HEK293 (cell line): ENCODE data around the gene FRMD4B.

Experiments
- CTCF ChIA-PET: fragments of 350-600 bp; formaldehyde crosslinking; extraction: SDS; loops from one replicate; lab custom pipeline; 2021; ENCODE audit warnings: antibody characterized with exemption; lab: Yijun Ruan, JAX
- POLR2A ChIA-PET: fragments of 300-600 bp; formaldehyde crosslinking; extraction: SDS; loops from one replicate; lab custom pipeline; 2020; ENCODE audit warnings: antibody characterized with exemption, inconsistent platforms; lab: Yijun Ruan, JAX
- H3K27ac ChIP-seq: fragments of 200-500 bp; sonication (Bioruptor generic); 2 replicates; pipeline ENCODE4 v1.5.1; 2014; ENCODE audit warnings: low read depth, low read length, control low read depth, inconsistent platforms; ENCODE audit errors: extremely low read depth
- H3K36me3 ChIP-seq, 2 experiments: fragments of 200-500 bp in 1 of 2; sonication (Bioruptor generic) in 1 of 2; 1 replicate in 1 of 2; 2 replicates in 1 of 2; pipeline ENCODE4 v1.5.1; 2014 to 2017; ENCODE audit warnings: inconsistent platforms in 2 of 2, low read length in 2 of 2; ENCODE audit not compliant: control insufficient read depth in 2 of 2, insufficient read depth in 1 of 2
- H3K4me1 ChIP-seq: fragments of 200-500 bp; sonication (Bioruptor generic); 2 replicates; pipeline ENCODE4 v1.5.1; 2014; ENCODE audit warnings: mild to moderate bottlenecking, low read length, inconsistent platforms; ENCODE audit not compliant: control insufficient read depth, insufficient read depth
- H3K4me3 ChIP-seq: 2 replicates; pipeline ENCODE4 v1.5.1; 2011; ENCODE audit warnings: low read depth, mild to moderate bottlenecking, control low read depth, low read length, moderate library complexity
- H3K9me3 ChIP-seq: fragments of 200-500 bp; sonication (Bioruptor generic); 2 replicates; pipeline ENCODE4 v1.5.1; 2014; ENCODE audit warnings: low read depth, low read length, inconsistent platforms; ENCODE audit not compliant: control insufficient read depth, insufficient read depth
- AEBP2 ChIP-seq: fragments of 450-650 bp; formaldehyde crosslinking; IDR thresholded peaks from 2 replicates; pipeline ENCODE4 v1.5.1; 2016; ENCODE audit warnings: missing biosample characterization, missing genetic modification characterization, borderline replicate concordance
- ELK4 ChIP-seq: IDR thresholded peaks from 2 replicates; pipeline ENCODE4 v1.6.1; 2011; ENCODE audit warnings: mild to moderate bottlenecking, low read depth, low read length, borderline replicate concordance
- HOXD13 ChIP-seq: sonication (generic); formaldehyde crosslinking; IDR thresholded peaks from 2 replicates; pipeline ENCODE4 v1.8.0; 2022; ENCODE audit warnings: missing genetic modification reagents, borderline replicate concordance
- MEIS1 ChIP-seq: sonication (generic); formaldehyde crosslinking; IDR thresholded peaks from 2 replicates; pipeline ENCODE4 v1.8.1; 2022; ENCODE audit warnings: missing genetic modification reagents, mild to moderate bottlenecking, borderline replicate concordance
- PRDM4 ChIP-seq: fragments of 450-650 bp; formaldehyde crosslinking; IDR thresholded peaks from 2 replicates; pipeline ENCODE4 v1.5.1; 2017; ENCODE audit warnings: missing biosample characterization, missing genetic modification characterization
- ZBTB7A ChIP-seq: fragments of 450-650 bp; formaldehyde crosslinking; IDR thresholded peaks from 2 replicates; pipeline ENCODE4 v1.5.1; 2016; ENCODE audit warnings: low read depth, missing biosample characterization, missing genetic modification characterization
- ZFP37 ChIP-seq: fragments of 450-650 bp; formaldehyde crosslinking; IDR thresholded peaks from 2 replicates; pipeline ENCODE4 v1.5.1; 2016; ENCODE audit warnings: missing biosample characterization, missing genetic modification characterization
- ZIC2 ChIP-seq: fragments of 450-650 bp; formaldehyde crosslinking; IDR thresholded peaks from 2 replicates; pipeline ENCODE4 v1.5.1; 2016; ENCODE audit warnings: missing biosample characterization, missing genetic modification characterization
- ZNF140 ChIP-seq: fragments of 450-650 bp; formaldehyde crosslinking; IDR thresholded peaks from 2 replicates; pipeline ENCODE4 v1.5.1; 2016; ENCODE audit warnings: missing biosample characterization, missing genetic modification characterization
- ZNF157 ChIP-seq: fragments of 450-650 bp; formaldehyde crosslinking; IDR thresholded peaks from 2 replicates; pipeline ENCODE4 v1.5.1; 2016; ENCODE audit warnings: missing biosample characterization, missing genetic modification characterization
- ZNF174 ChIP-seq: fragments of 450-650 bp; formaldehyde crosslinking; IDR thresholded peaks from 2 replicates; pipeline ENCODE4 v1.5.0; 2017; ENCODE audit warnings: missing biosample characterization, mild to moderate bottlenecking, missing genetic modification characterization
- ZNF18 ChIP-seq: fragments of 450-650 bp; formaldehyde crosslinking; IDR thresholded peaks from 2 replicates; pipeline ENCODE4 v1.5.1; 2016; ENCODE audit warnings: missing biosample characterization, missing genetic modification characterization
- ZNF19 ChIP-seq: fragments of 450-650 bp; formaldehyde crosslinking; IDR thresholded peaks from 2 replicates; pipeline ENCODE4; 2016; ENCODE audit warnings: missing biosample characterization, missing genetic modification characterization, low read depth
- ZNF214 ChIP-seq: fragments of 450-650 bp; formaldehyde crosslinking; IDR thresholded peaks from 2 replicates; pipeline ENCODE4 v1.5.1; 2017; ENCODE audit warnings: missing biosample characterization, mild to moderate bottlenecking, missing genetic modification characterization, borderline replicate concordance
- ZNF223 ChIP-seq: fragments of 450-650 bp; formaldehyde crosslinking; IDR thresholded peaks from 2 replicates; pipeline ENCODE4 v1.5.1; 2016; ENCODE audit warnings: missing biosample characterization, missing genetic modification characterization
- ZNF26 ChIP-seq: fragments of 450-650 bp; formaldehyde crosslinking; IDR thresholded peaks from 2 replicates; pipeline ENCODE4 v1.5.1; 2016; ENCODE audit warnings: missing biosample characterization, missing genetic modification characterization
- ZNF311 ChIP-seq: fragments of 450-650 bp; formaldehyde crosslinking; IDR thresholded peaks from 2 replicates; pipeline ENCODE4 v1.5.1; 2017; ENCODE audit warnings: missing biosample characterization, missing genetic modification characterization, borderline replicate concordance
- ZNF37A ChIP-seq: fragments of 450-650 bp; IDR thresholded peaks from 2 replicates; pipeline ENCODE4 v1.5.1; 2018; ENCODE audit warnings: missing biosample characterization, missing genetic modification characterization
- ZNF433 ChIP-seq: fragments of 450-650 bp; formaldehyde crosslinking; IDR thresholded peaks from 2 replicates; pipeline ENCODE4 v1.5.1; 2016; ENCODE audit warnings: missing biosample characterization, missing genetic modification characterization, low read depth
- ZNF473 ChIP-seq: fragments of 450-650 bp; formaldehyde crosslinking; IDR thresholded peaks from 2 replicates; pipeline ENCODE4 v1.5.1; 2017; ENCODE audit warnings: missing biosample characterization, missing genetic modification characterization
- ZNF521 ChIP-seq: fragments of 450-650 bp; formaldehyde crosslinking; IDR thresholded peaks from 2 replicates; pipeline ENCODE4 v1.5.1; 2017; ENCODE audit warnings: missing biosample characterization, mild to moderate bottlenecking, missing genetic modification characterization
- ZNF549 ChIP-seq: fragments of 450-650 bp; IDR thresholded peaks from 2 replicates; pipeline ENCODE4 v1.5.1; 2018; ENCODE audit warnings: missing biosample characterization, missing genetic modification characterization, mild to moderate bottlenecking, inconsistent platforms, moderate library complexity
- ZNF629 ChIP-seq: fragments of 450-650 bp; formaldehyde crosslinking; IDR thresholded peaks from 2 replicates; pipeline ENCODE4 v1.5.1; 2017; ENCODE audit warnings: missing biosample characterization, missing genetic modification characterization
- ZNF664 ChIP-seq: fragments of 450-650 bp; formaldehyde crosslinking; IDR thresholded peaks from 2 replicates; pipeline ENCODE4 v1.5.1; 2016; ENCODE audit warnings: missing biosample characterization, missing genetic modification characterization
- ZSCAN18 ChIP-seq: fragments of 450-650 bp; formaldehyde crosslinking; IDR thresholded peaks from 2 replicates; pipeline ENCODE4 v1.5.1; 2016; ENCODE audit warnings: missing biosample characterization, missing genetic modification characterization
- ZXDB ChIP-seq: fragments of 450-650 bp; formaldehyde crosslinking; IDR thresholded peaks from 2 replicates; pipeline ENCODE4 v1.5.1; 2016; ENCODE audit warnings: missing biosample characterization, missing genetic modification characterization

The FRMD4B gene

GRCh38 chr3:69422751-69423150 lies 36.9 kb upstream of the FRMD4B start (continued):
- no peak for TF ChIP-seq MEIS1 (CRISPR knock-in tag)
- no peak for TF ChIP-seq ZNF214 (tag by site-specific recombination)
- TF ChIP-seq ZNF223 (tag by site-specific recombination): no peak
- TF ChIP-seq ZNF37A (tag by site-specific recombination): no peak
- no peak for TF ChIP-seq ZNF433 (tag by site-specific recombination)
- TF ChIP-seq ZNF629 (tag by site-specific recombination): no peak
- no peak for TF ChIP-seq AEBP2
- TF ChIP-seq PRDM4 (tag by site-specific recombination): no peak
- TF ChIP-seq ZNF140 (tag by site-specific recombination): no peak

- H3K9me3 ChIP-seq: no peaks in the 10 kb centered on the region
- CTCF ChIA-PET: interaction anchor here (1.2 to 2.4 kb wide), 2 partner anchors 11 to 260 kb away, joined by 3 to 9 read pairs; no protein-coding TSS in a partner anchor
Measured at GRCh38 chr3:69420781-69421520, 35.1 kb upstream of the FRMD4B start.

More at GRCh38 chr3:69420781-69421520, 35.1 kb upstream of the FRMD4B start:
- TF ChIP-seq ZNF37A (tag by site-specific recombination): no peak
- TF ChIP-seq ZNF26 (tag by site-specific recombination): no peak
- no peak for TF ChIP-seq ZBTB7A (tag by site-specific recombination)
- TF ChIP-seq ZNF157 (tag by site-specific recombination): no peak
- no peak for TF ChIP-seq ZNF521 (tag by site-specific recombination)
- TF ChIP-seq ZNF311 (tag by site-specific recombination): no peak
- TF ChIP-seq ZNF19 (tag by site-specific recombination): no peak
- TF ChIP-seq ZXDB: no peak
- TF ChIP-seq ELK4: no peak
- no peak for TF ChIP-seq ZFP37 (tag by site-specific recombination)
- no peak for TF ChIP-seq ZNF18 (tag by site-specific recombination)
- no peak for TF ChIP-seq HOXD13
- TF ChIP-seq ZNF473 (tag by site-specific recombination): no peak
- TF ChIP-seq ZNF174 (tag by site-specific recombination): no peak
- no peak for TF ChIP-seq ZIC2 (tag by site-specific recombination)
- TF ChIP-seq ZNF549: no peak
- TF ChIP-seq ZNF664: no peak
- no peak for TF ChIP-seq ZSCAN18 (tag by site-specific recombination)
- H3K4me3 ChIP-seq: no peak overlapping the region
- POLR2A ChIA-PET: no interaction called here
- no peak overlapping the region for H3K27ac ChIP-seq
- no peaks in the 10 kb centered on the region for H3K4me1 ChIP-seq
- no peaks in the 10 kb centered on the region for H3K36me3 ChIP-seq
